Inferior parietal cortex (tissue), 1 donor: Measurements from ENCODE around the gene GRM1.

Source experiments
- DNase-seq: peaks from one replicate; pipeline ENCODE4 v3.0.0-alpha.2; 2016; ENCODE audit errors: extremely low spot score

The GRM1 gene

GRCh38 chr6:146315381-146316174 lies 286.7 kb downstream of the GRM1 start:
- no peak for DNase-seq

- no peak for DNase-seq
Measured at GRCh38 chr6:146316175-146316495, 287.3 kb downstream of the GRM1 start.

GRCh38 chr6:146331013-146331412 lies 302.2 kb downstream of the GRM1 start:
- DNase-seq: no peak

- DNase-seq: no peak
Measured at GRCh38 chr6:146335336-146335735, 306.5 kb downstream of the GRM1 start.

- no peak for DNase-seq
Measured at GRCh38 chr6:146336191-146336590, 307.3 kb downstream of the GRM1 start.

- no peak for DNase-seq
Measured at GRCh38 chr6:146337376-146337775, 308.5 kb downstream of the GRM1 start.

- DNase-seq: no peak
Measured at GRCh38 chr6:146339716-146340115, 310.9 kb downstream of the GRM1 start.

GRCh38 chr6:146341493-146342230 lies 312.8 kb downstream of the GRM1 start:
- DNase-seq: no peak

- DNase-seq: no peak
Measured at GRCh38 chr6:146345598-146345997, 316.7 kb downstream of the GRM1 start.

- no peak for DNase-seq
Measured at GRCh38 chr6:146347090-146347489, 318.2 kb downstream of the GRM1 start.

- DNase-seq: no peak
Measured at GRCh38 chr6:146347690-146348089, 318.8 kb downstream of the GRM1 start.

GRCh38 chr6:146351018-146351417 lies 322.2 kb downstream of the GRM1 start:
- DNase-seq: no peak

- DNase-seq: no peak
Measured at GRCh38 chr6:146352163-146352562, 323.3 kb downstream of the GRM1 start.

- no peak for DNase-seq
Measured at GRCh38 chr6:146354451-146354850, 325.6 kb downstream of the GRM1 start.

GRCh38 chr6:146355521-146356100 lies 326.7 kb downstream of the GRM1 start:
- no peak for DNase-seq

- no peak for DNase-seq
Measured at GRCh38 chr6:146357578-146358430, 328.9 kb downstream of the GRM1 start.

GRCh38 chr6:146358431-146359046 lies 329.7 kb downstream of the GRM1 start:
- DNase-seq: no peak

- DNase-seq: no peak
Measured at GRCh38 chr6:146359131-146359530, 330.3 kb downstream of the GRM1 start.

- peak; percentile 58 for DNase-seq
Measured at GRCh38 chr6:146361128-146361924, 332.5 kb downstream of the GRM1 start.

- no peak for DNase-seq
Measured at GRCh38 chr6:146363838-146364607, 335.2 kb downstream of the GRM1 start.
